Measurements from ENCODE around the gene FAM170B. TPM values are rescaled to one million over a fixed set of nuclear protein-coding genes. Genes with fewer than 3 reads are reported as not detected.

The FAM170B gene
- not detected for total RNA-seq

GRCh38 chr10:49133706-49134248 lies at the start of gene FAM170B:
FAM170B (minus strand) TSS chr10:49134021; CDS start chr10:49133918, 103 bp downstream.
- no peak for TF ChIP-seq CTCF (IDR thresholded peaks at IDR 0.05)

DNA sequence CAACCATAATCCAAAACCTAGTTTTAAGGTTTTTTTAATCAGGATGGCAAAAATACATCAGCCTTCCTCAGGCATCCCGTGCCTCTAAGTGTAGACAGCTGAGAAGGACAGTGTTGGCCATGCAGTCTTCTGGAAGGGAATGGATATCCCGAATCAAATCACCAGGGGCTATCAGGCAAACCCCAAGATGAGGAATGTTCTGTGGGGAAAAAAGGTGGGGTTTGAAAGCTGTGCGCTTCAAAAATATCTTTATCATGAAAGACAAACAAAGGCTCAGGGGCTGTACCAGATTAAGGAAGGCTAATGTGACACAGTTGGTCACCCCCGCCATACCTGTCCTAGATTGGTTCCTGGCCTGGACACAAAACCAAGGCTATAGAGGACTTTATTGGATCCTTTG lies 49.0 kb upstream of the FAM170B start:
- H3K36me3 ChIP-seq = no peaks in the 10 kb centered on the region
- no peaks in the 10 kb centered on the region for H3K9me3 ChIP-seq
- no peak overlapping the region for H3K27ac ChIP-seq
- H3K4me3 ChIP-seq = no peak overlapping the region
- DNase-seq (ENCODE audit: low spot score) = no peak
- no peak for TF ChIP-seq CTCF (IDR thresholded peaks at IDR 0.05)
- H3K27me3 ChIP-seq = no peaks in the 10 kb centered on the region
- H3K4me1 ChIP-seq = peaks cover 0 to 29% of the 10 kb centered on the region in 2 donors

More at GRCh38 chr10:49133706-49134248, at the start of gene FAM170B:
- H3K36me3 ChIP-seq = no peaks in the 10 kb centered on the region
- H3K9me3 ChIP-seq = no peaks in the 10 kb centered on the region
- no peak for DNase-seq (ENCODE audit: low spot score)
- H3K27me3 ChIP-seq = no peaks in the 10 kb centered on the region
- no peak within 1 kb of the TSS for H3K4me3 ChIP-seq
- peak within 1 kb of the TSS in 1 of 2 donors; percentile 47 for H3K27ac ChIP-seq
- H3K4me1 ChIP-seq = peaks cover 0 to 42% of the 10 kb centered on the region in 2 donors

DNA sequence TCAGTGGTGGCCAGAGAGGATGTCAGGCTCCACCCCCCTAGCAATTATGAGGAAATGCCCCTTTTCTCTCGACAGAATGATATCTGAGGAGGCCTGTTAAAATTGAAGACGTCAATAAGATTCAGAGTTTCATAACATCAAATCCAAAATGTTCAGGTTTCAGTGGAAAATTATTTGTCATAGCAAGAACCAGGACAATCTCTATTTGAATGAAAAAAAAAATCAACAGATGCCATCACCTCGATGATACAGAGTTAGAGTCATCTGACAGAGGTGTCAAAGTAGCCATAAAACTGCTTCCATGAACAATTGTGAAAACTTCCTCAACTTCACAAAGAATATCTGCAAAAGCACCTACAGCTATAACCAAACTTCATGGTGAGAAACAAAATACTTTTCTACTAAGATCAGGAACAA lies 46.6 kb upstream of the FAM170B start:
- no peak overlapping the region for H3K27ac ChIP-seq
- no peak for TF ChIP-seq CTCF (IDR thresholded peaks at IDR 0.05)
- H3K36me3 ChIP-seq = no peaks in the 10 kb centered on the region
- no peak for DNase-seq (ENCODE audit: low spot score)
- no peaks in the 10 kb centered on the region for H3K9me3 ChIP-seq
- no peaks in the 10 kb centered on the region for H3K27me3 ChIP-seq
- no peak overlapping the region for H3K4me3 ChIP-seq
- H3K4me1 ChIP-seq = peaks cover 0 to 31% of the 10 kb centered on the region in 2 donors

DNA sequence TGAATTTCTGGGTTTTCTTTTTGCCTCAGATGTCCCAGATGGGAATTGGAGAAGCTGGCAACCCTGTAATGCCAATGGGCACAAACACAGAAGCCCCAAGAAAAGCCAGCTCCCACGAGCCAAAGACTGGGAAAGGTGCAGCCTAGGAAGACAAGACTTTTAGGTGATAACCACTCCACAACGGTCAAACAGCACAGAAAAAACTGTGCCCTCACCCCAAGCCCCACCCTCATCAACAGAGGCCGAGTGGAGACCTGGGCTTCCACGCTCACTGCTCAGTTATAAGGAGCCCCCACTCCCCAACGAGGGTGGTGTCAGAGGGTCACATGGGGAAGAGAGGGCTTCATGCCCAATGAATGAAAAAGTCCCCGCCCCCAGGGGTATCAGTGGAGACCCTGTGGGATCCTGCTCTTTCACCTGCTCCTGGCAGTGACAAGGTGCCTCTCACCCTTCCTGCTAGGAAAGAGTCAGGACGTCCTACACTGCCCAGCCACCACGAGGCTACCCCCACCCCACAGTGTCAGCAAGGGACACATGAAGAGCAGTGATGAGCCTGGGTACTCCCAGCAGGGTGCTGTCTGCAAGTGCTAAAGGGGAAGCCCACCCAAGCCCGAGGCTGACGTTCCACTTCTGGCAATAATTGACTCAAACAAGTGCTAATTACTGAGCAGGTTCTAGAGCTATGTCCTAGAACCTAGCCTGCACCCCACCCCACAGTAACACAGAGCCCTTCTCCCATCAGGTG lies 46.0 kb upstream of the FAM170B start:
- H3K4me1 ChIP-seq = peaks cover 0 to 34% of the 10 kb centered on the region in 2 donors
- no peak for TF ChIP-seq CTCF (IDR thresholded peaks at IDR 0.05)
- peak; percentile 57 for DNase-seq (ENCODE audit: low spot score)
- H3K36me3 ChIP-seq = no peaks in the 10 kb centered on the region
- no peaks in the 10 kb centered on the region for H3K27me3 ChIP-seq
- H3K9me3 ChIP-seq = no peaks in the 10 kb centered on the region
- no peak overlapping the region for H3K27ac ChIP-seq
- no peak overlapping the region for H3K4me3 ChIP-seq

- DNase-seq (ENCODE audit: low spot score) = peak; percentile 51
- no peak for TF ChIP-seq CTCF (IDR thresholded peaks at IDR 0.05)
- Histone ChIP-seq H3K36me3 (no peaks in the 10 kb centered on the region), H3K27ac (no peak overlapping the region), H3K9me3 (no peaks in the 10 kb centered on the region), H3K4me3 (no peak overlapping the region), H3K27me3 (no peaks in the 10 kb centered on the region), H3K4me1 (peaks cover 0 to 26% of the 10 kb centered on the region in 2 donors)
These were observed 45.0 kb upstream of the FAM170B start for GRCh38 chr10:49178489-49179471.

Data from right atrium auricular region (tissue), 2 donors.